ENCODE measurements around the gene TAL1. TPM values are rescaled to one million over a fixed set of nuclear protein-coding genes. Genes with fewer than 3 reads are reported as not detected.

TAL1 gene
- total and polyA plus RNA-seq, 2 experiments from 2014 or later = not detected

- Histone ChIP-seq H3K4me3 (no peak overlapping the region), H4K20me1 (replicated peaks; ENCODE audit: insufficient read depth) (no peaks in the 10 kb centered on the region), H3K4me2 (no peak overlapping the region), H3K36me3 (ENCODE audit: insufficient read depth) (no peaks in the 10 kb centered on the region), H2AFZ (no peak overlapping the region), H3F3A (replicated peaks; ENCODE audit: low read depth) (no peaks in the 10 kb centered on the region), H3K79me2 (replicated peaks; ENCODE audit: insufficient read depth) (no peaks in the 10 kb centered on the region), H3K27me3 (ENCODE audit: insufficient read depth) (peaks cover 67% of the 10 kb centered on the region), H3K9me2 (ENCODE audit: insufficient read depth) (0 out of 2 replicates have a peak, but pooled peaks cover 2% of the 10 kb centered on the region), H3K27ac (ENCODE audit: low read depth) (no peak overlapping the region), H3K4me1 (ENCODE audit: insufficient read depth) (peaks cover 24% of the 10 kb centered on the region)
- TF ChIP-seq JUNB (IDR thresholded peaks at IDR 0.05; ENCODE audit: unreplicated experiment) (no peak), STAT1 (IDR thresholded peaks at IDR 0.05; ENCODE audit: unreplicated experiment) (no peak), POLR2AphosphoS5 (IDR thresholded peaks at IDR 0.05; ENCODE audit: low read depth) (no peak), EZH2phosphoT487 (IDR thresholded peaks at IDR 0.05; ENCODE audit: unreplicated experiment) (no peak), ZNF462 (CRISPR knock-in tag; IDR thresholded peaks at IDR 0.05) (no peak), EZH2 (IDR thresholded peaks at IDR 0.05; ENCODE audit: low read depth, unreplicated experiment) (no peak), ZNF331 (CRISPR knock-in tag; IDR thresholded peaks at IDR 0.05; ENCODE audit: low read depth) (no peak), NANOG (IDR thresholded peaks at IDR 0.05; ENCODE audit: borderline replicate concordance) (no peak), ZNF114 (CRISPR knock-in tag; IDR thresholded peaks at IDR 0.05) (no peak), CREB1 (CRISPR knock-in tag; IDR thresholded peaks at IDR 0.05; ENCODE audit: low read depth) (no peak)
- TF ChIP-seq, protein P1, sequence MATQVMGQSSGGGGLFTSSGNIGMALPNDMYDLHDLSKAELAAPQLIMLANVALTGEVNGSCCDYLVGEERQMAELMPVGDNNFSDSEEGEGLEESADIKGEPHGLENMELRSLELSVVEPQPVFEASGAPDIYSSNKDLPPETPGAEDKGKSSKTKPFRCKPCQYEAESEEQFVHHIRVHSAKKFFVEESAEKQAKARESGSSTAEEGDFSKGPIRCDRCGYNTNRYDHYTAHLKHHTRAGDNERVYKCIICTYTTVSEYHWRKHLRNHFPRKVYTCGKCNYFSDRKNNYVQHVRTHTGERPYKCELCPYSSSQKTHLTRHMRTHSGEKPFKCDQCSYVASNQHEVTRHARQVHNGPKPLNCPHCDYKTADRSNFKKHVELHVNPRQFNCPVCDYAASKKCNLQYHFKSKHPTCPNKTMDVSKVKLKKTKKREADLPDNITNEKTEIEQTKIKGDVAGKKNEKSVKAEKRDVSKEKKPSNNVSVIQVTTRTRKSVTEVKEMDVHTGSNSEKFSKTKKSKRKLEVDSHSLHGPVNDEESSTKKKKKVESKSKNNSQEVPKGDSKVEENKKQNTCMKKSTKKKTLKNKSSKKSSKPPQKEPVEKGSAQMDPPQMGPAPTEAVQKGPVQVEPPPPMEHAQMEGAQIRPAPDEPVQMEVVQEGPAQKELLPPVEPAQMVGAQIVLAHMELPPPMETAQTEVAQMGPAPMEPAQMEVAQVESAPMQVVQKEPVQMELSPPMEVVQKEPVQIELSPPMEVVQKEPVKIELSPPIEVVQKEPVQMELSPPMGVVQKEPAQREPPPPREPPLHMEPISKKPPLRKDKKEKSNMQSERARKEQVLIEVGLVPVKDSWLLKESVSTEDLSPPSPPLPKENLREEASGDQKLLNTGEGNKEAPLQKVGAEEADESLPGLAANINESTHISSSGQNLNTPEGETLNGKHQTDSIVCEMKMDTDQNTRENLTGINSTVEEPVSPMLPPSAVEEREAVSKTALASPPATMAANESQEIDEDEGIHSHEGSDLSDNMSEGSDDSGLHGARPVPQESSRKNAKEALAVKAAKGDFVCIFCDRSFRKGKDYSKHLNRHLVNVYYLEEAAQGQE (IDR thresholded peaks at IDR 0.05; ENCODE audit: unreplicated experiment) = no peak
- TF ChIP-seq, protein P2, sequence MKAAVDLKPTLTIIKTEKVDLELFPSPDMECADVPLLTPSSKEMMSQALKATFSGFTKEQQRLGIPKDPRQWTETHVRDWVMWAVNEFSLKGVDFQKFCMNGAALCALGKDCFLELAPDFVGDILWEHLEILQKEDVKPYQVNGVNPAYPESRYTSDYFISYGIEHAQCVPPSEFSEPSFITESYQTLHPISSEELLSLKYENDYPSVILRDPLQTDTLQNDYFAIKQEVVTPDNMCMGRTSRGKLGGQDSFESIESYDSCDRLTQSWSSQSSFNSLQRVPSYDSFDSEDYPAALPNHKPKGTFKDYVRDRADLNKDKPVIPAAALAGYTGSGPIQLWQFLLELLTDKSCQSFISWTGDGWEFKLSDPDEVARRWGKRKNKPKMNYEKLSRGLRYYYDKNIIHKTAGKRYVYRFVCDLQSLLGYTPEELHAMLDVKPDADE (IDR thresholded peaks at IDR 0.05) = no peak
- TF ChIP-seq, protein P3, sequence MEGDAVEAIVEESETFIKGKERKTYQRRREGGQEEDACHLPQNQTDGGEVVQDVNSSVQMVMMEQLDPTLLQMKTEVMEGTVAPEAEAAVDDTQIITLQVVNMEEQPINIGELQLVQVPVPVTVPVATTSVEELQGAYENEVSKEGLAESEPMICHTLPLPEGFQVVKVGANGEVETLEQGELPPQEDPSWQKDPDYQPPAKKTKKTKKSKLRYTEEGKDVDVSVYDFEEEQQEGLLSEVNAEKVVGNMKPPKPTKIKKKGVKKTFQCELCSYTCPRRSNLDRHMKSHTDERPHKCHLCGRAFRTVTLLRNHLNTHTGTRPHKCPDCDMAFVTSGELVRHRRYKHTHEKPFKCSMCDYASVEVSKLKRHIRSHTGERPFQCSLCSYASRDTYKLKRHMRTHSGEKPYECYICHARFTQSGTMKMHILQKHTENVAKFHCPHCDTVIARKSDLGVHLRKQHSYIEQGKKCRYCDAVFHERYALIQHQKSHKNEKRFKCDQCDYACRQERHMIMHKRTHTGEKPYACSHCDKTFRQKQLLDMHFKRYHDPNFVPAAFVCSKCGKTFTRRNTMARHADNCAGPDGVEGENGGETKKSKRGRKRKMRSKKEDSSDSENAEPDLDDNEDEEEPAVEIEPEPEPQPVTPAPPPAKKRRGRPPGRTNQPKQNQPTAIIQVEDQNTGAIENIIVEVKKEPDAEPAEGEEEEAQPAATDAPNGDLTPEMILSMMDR (conservative IDR thresholded peaks at IDR 0.05; ENCODE audit: low read depth in 2 of 2) = no peak
- Mint-ChIP-seq H3K27ac (no peak overlapping the region), H3K36me3 (ENCODE audit: low read depth) (peaks cover 6% of the 10 kb centered on the region), H3K27me3 (ENCODE audit: insufficient read depth, low read depth, poor library complexity) (peaks cover 29% of the 10 kb centered on the region), H3K4me1 (peaks cover 31% of the 10 kb centered on the region), H3K9me3 (peaks cover 10% of the 10 kb centered on the region; the same call in 2 of the 3 replicates), H3K4me3 (no peak overlapping the region)
- ATAC-seq (no peak), DNase-seq (ENCODE audit: low spot score) (no peak)
Observed at GRCh38 chr1:47209725-47210325, 22.2 kb downstream of the TAL1 start.
